Measurements from ENCODE around the gene GAS7. TPM values are rescaled to one million over a fixed set of nuclear protein-coding genes. Genes with fewer than 3 reads are reported as not detected.

The GAS7 gene
- total RNA-seq, 1 experiment from 2014 or later = 12.3 TPM

- no peak for TF ChIP-seq ZNF425 (CRISPR knock-in tag; conservative IDR thresholded peaks at IDR 0.05)
- TF ChIP-seq ZMAT4 (CRISPR knock-in tag; IDR thresholded peaks at IDR 0.05) = no peak
- TF ChIP-seq ZNF416 (CRISPR knock-in tag; IDR thresholded peaks at IDR 0.05) = no peak
- no peak for TF ChIP-seq FOXK1 (CRISPR knock-in tag; IDR thresholded peaks at IDR 0.05)
- TF ChIP-seq NFATC4 (CRISPR knock-in tag; IDR thresholded peaks at IDR 0.05) = no peak
- no peak for TF ChIP-seq ZNF532 (CRISPR knock-in tag; IDR thresholded peaks at IDR 0.05; ENCODE audit: borderline replicate concordance)
- no peak for TF ChIP-seq ATF6 (CRISPR knock-in tag; IDR thresholded peaks at IDR 0.05)
- no peak for TF ChIP-seq ELF4 (CRISPR knock-in tag; IDR thresholded peaks at IDR 0.05; ENCODE audit: low read depth)
- no peak for TF ChIP-seq NFE2L1 (CRISPR knock-in tag; IDR thresholded peaks at IDR 0.05)
- no peak for TF ChIP-seq AFF4 (CRISPR knock-in tag; IDR thresholded peaks at IDR 0.05; ENCODE audit: borderline replicate concordance)
- TF ChIP-seq CDX4 (CRISPR knock-in tag; IDR thresholded peaks at IDR 0.05; ENCODE audit: borderline replicate concordance) = no peak
- no peak for TF ChIP-seq JAZF1 (CRISPR knock-in tag; IDR thresholded peaks at IDR 0.05)
- no peak for TF ChIP-seq NR3C1 (CRISPR knock-in tag; conservative IDR thresholded peaks at IDR 0.05; ENCODE audit: low read depth)
- TF ChIP-seq PRRX2 (CRISPR knock-in tag; IDR thresholded peaks at IDR 0.05) = no peak
These were observed 249.5 kb downstream of the GAS7 start (continued) for GRCh38 chr17:9948928-9949327.

Data from WTC11 (cell line).